HG03064 (cell line): ENCODE measurements around the gene A2ML1.
A peak's percentile ranks its signal among the peaks of the same experiment; 100 is the strongest.
"Not testable (repeated sequence)": the region's sequence is repeated elsewhere in the genome, so short reads cannot be mapped to it uniquely, and the experiment has no call there.

Source experiments
- ATAC-seq: cut with Tn5 transposase; IDR thresholded peaks from one replicate; pipeline ENCODE4 v1.9.1; 2021; ENCODE audit warnings: low read depth; ENCODE audit not compliant: unreplicated experiment

Gene A2ML1

DNA sequence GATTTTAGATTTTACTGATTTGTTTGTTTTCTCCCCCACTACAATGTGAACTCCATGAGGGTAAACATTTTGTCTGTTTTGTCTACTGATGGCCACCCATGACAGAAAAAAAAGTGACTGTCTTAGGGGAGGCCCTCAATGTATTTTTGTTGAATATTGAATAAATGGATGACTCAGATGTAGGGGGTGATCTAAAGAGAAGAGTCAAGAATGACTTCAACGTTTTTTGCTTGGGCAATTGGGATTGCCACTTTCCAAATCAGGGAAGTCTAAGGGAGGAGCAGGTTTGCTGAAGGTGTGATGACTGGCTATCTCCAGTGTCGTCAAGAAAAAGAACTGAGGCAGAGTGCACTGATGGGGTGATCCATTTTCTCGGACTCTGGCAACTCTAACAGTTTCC lies 81.2 kb downstream of the A2ML1 start:
- ATAC-seq = no peak

DNA sequence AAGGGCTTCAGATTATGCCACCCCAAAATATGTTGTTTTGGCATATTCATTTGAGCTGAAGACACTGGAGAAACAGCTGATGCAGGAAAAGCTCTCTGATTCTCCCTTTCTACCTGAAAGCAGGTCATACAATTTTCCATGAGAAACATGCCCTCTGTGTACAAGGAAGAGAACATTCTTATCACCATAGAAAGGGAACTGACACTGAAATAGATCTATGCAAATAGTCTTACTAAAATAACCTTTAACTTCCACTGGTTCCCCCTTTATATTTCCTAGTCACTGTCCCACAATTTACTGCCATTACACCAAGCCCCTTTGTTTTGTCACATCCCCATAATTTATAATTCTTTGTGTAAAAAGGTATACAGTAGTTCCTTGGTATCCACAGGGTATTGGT lies 82.2 kb downstream of the A2ML1 start:
- ATAC-seq = no peak

DNA sequence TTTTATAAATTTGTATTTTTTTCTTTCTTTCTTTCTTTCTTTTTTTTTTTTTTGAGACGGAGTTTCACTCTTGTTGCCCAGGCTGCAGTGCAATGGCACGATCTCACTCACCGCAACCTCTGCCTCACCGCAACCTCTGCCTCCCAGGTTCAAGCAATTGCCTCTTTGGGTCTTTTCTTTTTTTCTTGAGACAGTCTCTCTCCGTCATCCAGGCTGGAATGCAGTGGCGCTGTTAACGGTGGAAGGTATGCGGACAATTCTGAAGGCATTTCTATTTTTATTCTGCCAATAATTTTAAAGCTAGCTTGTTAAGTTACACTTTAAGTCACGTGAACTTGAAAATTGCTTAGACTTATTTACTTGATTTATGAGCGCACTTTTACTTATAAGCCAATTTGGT lies 83.1 kb downstream of the A2ML1 start:
- ATAC-seq = no peak

DNA sequence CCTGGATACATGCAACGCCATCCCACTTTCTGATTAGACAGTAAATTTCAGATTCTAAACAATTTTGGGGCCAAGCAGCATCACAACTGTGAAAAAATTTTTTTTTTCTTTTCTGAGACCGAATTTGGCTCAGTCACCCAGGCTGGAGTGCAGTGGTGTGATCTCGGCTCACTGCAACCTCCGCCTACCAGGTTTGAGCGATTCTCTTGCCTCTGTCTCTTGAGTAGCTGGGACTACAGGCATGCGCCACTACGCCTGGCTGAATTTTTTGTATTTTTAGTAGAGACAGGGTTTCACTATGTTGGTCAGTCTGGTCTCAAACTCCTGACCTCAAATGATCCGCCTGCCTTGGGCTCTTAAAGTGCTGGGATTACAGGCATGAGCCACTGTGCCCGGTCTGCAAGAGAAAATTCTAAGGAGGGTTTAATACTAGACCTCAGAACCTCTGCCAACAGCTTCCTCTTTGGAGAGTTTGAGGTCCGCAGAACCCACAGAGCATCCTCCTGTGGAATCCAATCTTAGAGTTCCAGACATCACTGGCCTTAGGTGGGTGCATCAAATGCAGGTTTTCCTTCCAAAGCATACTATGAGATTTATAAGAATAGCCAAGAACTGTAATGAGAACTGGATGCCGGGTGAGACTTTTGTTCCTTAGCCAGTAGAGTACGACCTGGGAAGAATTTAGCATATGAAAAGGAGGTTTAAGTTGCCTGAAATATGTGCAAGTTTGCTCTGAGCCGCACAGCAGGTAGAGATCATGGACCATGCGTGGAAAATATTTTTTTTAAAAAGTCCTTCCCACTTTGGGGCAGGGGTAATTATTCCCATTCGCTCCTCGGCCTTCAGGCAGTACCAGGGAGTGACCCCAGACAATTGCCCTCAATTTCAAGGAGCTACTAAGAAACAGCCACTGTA lies 84.1 kb downstream of the A2ML1 start:
- ATAC-seq = no peak

DNA sequence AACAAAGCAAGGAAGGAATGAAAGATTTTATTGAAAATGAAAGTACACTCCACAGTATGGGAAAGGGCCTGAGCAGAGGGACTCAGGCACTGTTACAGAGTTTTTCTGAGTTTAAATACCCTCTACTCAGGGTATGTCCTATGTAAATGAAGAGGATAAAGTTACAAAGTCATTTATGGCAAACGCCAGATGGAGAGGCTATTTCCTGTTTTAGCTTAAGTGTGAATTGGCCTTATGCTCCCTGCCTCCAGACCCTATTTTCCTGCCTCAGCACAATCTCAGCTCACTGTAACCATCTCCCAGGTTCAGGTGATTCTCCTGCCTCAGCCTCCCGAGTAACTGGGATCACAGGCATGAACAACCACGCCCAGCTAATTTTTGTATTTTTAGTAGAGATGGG lies 85.1 kb downstream of the A2ML1 start:
- ATAC-seq = no peak

DNA sequence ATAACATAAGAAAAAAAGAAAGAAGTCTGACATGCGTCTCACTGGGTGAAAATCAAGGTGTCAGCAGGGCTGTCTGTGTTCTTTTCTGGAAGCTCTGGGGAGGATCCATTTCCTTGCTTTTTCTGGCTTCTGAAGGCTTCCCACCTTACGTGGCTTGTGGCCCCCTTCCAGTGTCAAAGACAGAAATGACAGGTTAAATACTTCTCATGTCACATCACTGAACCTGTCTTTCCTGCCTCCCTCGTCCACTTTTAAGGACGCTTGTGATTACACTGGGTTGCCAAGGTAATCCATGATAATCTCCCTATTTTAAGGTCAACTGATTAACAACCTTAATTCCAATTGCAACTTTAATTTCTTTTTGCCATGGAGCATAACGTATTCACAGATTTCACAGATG lies 87.3 kb downstream of the A2ML1 start:
- no peak for ATAC-seq

DNA sequence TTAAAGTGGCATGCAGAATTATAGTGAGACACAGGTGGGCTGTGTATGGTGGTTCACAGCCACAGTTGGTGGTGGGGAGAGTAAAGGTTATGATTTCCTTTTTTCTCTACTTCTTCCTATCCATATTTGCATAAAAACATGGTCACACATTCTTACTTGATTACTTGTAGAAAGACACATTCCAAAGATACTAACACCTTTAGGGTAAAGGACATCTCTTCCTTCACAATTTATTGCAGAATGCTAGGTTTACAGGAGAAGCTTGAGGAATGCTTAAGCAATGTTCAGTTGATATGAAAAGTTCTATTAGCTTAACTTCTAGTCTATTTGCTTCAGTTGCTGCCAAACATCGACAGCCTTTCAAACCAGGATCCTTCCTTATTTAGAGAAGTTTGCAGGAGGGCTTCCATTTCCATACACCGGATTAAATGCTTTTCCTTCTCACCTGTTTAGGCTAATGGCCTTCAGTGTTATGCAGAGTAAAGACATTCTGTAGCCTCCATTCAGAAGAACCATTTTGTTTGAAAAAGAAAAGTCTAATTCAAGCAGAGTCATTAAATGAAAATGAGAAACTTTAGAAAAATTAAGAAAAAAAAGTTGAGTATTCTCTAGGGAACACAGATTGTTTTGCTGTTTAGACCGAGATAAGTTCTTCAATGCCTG lies 89.3 kb downstream of the A2ML1 start:
- no peak for ATAC-seq

DNA sequence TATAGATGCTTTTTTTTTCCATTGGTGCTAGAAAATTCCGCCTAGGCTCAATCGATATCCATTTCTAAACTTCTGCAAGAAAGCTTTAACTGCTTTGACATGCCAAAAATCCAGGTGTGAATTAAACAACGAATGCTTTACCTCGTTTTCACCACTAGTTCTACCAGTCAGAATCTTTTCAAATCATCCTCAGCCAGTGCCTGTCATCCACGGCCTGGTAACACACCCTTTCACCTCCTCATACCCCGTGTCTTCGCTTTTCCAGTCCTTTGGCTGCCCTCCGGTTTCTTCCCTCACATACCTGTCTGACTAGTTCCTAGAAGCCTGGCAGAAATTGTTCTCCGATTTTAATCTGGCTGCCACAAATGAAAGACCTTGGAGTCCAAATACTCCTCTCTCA lies 90.5 kb downstream of the A2ML1 start:
- no peak for ATAC-seq

DNA sequence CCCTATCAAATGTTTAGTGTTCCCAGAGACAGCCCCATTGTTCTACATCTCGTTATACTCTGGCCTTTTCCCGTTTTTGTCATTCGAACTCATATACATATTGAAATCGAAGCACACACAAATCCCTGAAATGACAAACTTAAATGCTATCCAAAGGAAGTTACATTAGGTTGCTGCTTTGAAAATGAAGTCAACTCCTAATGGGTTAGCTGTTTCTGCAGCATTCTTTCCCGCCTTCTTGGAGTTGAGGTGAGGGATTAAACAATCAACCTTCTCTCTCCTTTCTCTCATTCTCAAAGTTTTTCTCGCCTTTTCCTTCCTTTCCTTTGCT lies 91.2 kb downstream of the A2ML1 start:
- no peak for ATAC-seq

DNA sequence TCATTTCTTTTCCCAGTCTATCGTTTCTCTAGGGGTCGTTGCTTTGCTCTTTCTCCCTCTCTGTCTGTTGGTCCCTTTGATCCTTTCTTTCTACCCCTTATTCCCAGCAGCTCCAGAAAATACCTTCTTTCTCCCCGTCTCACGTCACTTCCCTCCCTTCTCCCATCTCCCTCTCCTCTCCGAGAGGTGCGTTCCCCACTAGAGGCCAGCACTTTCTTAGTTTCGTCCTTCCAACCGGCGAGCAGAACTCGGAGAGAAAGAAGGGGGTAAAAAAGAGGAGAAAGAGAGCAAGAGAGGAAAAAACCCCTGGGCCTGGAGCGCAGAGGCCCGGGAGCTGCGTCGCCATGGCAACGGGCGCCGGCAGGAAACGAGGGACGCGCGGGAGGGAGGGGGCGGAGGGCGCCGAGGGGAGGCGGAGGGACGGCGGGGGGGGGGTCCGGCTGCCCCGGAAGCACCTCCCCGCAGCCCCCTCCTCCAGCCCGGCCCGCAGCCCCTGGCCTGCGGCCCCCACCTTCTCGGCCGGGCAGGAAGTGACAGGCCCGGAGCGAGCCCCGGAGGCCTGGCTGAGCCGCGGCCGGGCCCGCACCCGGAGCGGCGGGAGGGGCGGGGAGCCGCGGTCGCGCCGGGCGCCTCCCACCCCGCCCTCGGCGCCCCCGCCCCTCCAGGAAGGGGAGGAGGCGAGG lies 91.8 kb downstream of the A2ML1 start, which contains the start of gene PHC1:
TSS of gene PHC1 (plus strand) at position 477 of the 683 bp plus-strand sequence. CDS start 3,169 bp downstream, outside the sequence.
- ATAC-seq = peak; percentile 55

DNA sequence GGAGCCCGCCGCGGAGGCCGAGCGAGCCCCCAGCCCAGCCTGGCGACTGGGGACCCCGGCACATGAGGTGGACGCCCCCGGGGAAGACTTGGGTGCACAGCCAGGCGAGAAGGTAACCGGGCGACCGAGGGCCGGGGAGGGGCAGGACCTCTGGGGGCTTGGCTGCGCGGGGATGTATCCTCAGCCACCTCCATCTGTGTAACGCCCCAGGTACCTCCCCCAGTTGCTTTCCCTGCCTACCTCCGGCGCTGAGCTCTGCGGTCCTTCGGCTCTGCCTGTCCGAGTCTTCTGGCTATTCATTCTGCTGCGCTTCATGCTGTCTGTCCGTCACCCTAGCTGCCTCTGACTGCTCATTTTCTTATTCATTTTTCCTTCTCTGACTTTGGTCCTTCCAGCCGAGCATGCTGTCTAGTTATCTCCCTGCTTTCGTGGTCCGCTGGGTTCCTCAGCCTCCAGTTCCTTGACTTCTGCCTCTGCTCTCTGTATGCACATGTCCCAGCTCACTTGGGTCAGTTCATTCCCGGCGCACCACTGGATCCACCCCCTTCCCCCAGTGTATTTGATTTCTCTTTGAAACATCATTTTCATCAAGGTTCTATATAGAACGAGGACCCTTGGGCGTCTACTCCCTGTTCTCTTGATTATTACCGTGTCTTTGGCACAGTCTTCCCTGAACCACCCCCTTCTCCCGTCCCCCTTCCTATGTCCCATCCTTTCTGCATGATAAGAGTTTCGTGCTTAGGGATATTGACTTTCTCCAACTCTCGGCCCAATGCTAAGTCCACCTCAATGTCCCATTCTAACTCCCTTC lies 92.5 kb downstream of the A2ML1 start:
- ATAC-seq = peak; percentile 59

DNA sequence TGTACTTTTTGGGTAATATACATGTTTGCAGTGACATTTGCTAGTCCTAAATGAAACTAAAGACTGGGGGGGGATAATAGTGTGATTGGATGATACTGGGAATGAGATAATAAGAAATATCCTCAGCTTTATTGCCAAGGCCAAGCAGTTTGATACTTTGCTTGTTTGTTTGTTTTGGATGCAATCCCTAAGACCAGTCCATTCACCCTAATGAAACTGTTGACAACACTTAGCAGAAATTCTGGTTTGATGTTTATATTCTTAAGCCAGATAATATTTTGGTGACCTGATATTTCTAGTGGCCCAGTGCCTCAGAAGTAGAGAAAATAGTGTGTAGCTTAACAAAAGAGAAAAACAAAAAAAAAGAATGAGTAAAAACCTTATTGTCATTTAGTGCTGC lies 93.7 kb downstream of the A2ML1 start:
- no peak for ATAC-seq

DNA sequence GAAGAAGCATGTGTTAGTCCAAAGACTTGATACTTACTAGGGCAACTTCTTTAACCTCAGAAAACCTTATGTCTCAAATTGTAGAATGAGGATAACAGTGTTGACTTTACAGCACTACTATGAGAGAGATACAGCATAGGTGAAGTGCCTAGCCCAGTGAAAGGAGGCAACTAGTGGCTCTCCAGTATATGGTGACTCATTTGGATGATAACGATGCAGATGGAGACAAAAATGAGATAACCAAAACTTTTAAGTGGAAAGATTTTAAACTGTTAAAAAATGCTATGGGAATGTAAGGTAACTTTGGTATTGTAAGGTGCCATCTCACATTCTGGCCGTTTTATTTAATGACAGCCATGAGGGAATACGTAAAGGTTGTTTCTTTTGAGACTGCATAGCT lies 94.6 kb downstream of the A2ML1 start:
- ATAC-seq = no peak

DNA sequence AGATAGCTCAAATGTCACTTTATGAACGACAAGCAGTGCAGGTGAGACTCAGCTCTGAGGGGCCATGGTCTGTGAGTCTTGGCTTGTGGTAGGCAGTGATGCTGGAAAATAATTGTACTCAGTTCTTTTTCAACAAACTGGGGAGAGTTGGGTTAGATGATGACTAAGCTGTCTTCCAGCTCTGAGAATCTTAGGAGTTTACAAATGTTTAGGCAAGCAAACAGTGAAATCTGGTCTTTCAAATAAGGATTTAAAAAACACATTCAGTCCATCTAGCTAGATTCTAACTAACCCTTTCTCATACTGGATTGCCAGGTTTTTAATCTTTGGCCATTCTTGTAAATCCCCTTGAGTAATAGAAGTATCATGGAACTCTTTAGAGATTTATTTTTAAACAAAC lies 95.3 kb downstream of the A2ML1 start:
- ATAC-seq = no peak

DNA sequence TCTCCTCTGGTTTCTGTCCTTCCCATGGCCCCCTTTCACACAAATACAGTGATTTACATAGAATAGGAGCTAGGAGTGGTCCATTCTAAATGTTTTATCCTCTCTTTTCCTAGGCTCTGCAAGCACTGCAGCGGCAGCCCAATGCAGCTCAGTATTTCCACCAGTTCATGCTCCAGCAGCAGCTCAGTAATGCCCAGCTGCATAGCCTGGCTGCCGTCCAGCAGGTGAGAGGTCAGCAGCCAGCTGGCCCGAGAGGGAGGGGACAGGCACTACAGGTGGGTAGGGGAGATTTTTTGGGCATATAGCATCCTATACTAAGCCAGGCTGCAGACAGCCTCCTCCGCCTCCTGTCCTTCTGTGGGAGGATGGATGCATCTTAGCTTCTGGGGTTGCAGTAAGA lies 97.2 kb downstream of the A2ML1 start:
- not testable (repeated sequence) for ATAC-seq

DNA sequence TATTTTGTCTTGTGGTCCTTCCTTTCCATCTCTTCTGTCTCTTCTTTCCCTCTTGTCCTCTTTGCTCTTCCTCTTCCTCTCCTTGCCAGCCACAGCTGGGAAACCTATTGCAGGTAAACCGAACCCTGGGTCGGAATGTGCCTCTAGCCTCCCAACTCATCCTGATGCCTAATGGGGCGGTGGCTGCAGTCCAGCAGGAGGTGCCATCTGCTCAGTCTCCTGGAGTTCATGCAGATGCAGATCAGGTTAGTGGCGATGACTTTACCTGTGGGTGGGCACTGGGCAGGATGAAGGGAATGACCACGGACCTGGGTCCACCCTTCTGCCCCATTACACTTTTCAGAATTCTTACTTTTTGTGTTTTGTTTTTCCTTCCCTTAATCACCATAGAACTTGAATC lies 100.1 kb downstream of the A2ML1 start:
- no peak for ATAC-seq
